Measurements from ENCODE around the gene ZFYVE26.
"Not testable (repeated sequence)": the region's sequence is repeated elsewhere in the genome, so short reads cannot be mapped to it uniquely, and the experiment has no call there.

ZFYVE26 gene

DNA sequence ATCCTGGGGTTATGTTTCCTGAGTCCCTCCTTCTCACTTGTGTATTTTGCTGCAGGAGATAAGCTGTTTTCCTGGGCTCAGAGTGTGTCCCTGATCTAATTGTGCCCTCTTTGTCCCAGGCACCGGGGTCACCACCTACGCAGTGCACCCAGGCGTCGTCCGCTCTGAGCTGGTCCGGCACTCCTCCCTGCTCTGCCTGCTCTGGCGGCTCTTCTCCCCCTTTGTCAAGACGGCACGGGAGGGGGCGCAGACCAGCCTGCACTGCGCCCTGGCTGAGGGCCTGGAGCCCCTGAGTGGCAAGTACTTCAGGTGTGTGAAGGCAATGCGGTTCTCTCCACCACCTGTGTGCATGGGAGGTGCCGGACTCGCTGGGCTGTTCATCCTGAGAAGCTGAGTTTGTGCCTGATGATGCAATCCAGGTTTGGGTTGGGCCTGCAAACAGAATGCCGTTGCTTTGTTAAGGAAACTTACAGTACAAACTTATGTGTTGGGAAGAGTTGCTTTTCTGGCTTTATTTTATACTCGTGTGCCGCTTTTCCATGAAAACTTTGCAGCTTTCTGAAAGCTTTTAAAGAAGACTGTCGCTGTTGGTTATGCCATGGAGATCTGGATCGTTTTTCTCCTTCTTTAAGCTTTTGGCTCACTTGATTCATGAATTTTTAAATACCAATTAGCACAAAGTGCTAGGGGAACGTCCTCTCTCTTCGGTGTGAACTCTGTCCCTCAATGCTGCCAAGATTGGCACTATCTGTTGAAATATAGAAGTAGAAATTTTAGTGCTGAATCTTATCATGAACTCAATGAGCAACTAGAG lies 87.1 kb downstream of the ZFYVE26 start:
- DNase-seq (ENCODE audit: low read depth) = peak; percentile 18
- TF ChIP-seq, protein P1, sequence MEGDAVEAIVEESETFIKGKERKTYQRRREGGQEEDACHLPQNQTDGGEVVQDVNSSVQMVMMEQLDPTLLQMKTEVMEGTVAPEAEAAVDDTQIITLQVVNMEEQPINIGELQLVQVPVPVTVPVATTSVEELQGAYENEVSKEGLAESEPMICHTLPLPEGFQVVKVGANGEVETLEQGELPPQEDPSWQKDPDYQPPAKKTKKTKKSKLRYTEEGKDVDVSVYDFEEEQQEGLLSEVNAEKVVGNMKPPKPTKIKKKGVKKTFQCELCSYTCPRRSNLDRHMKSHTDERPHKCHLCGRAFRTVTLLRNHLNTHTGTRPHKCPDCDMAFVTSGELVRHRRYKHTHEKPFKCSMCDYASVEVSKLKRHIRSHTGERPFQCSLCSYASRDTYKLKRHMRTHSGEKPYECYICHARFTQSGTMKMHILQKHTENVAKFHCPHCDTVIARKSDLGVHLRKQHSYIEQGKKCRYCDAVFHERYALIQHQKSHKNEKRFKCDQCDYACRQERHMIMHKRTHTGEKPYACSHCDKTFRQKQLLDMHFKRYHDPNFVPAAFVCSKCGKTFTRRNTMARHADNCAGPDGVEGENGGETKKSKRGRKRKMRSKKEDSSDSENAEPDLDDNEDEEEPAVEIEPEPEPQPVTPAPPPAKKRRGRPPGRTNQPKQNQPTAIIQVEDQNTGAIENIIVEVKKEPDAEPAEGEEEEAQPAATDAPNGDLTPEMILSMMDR (IDR thresholded peaks at IDR 0.05; ENCODE audit: low read length, missing control alignments) = no peak
- H3K4me3 ChIP-seq (replicated peaks; ENCODE audit: low read depth, low read length) = no peak overlapping the region

DNA sequence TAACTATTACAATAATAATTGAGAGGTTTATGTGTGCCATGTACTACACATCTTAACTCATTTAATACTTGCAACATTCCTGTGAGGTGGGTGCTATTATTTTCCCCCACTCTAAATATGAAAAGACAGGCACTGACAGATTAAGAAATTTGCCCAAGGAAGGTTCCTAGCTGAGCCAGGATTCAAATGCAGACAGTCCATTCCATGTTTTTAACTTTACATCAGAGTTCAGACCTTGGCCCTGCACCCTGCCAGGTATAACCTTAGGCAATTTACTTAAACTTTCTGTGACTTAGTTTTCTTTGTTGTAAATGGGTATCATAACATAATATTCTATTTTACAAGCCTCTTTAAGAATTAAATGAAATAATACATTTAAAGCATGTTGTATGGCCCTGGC lies 88.1 kb downstream of the ZFYVE26 start:
- no peak for DNase-seq (ENCODE audit: low read depth)
- H3K4me3 ChIP-seq (replicated peaks; ENCODE audit: low read depth, low read length) = no peak overlapping the region
- TF ChIP-seq, protein P1 (IDR thresholded peaks at IDR 0.05; ENCODE audit: low read length, missing control alignments) = no peak

GRCh38 chr14:67727361-67727760 lies 89.0 kb downstream of the ZFYVE26 start:
- TF ChIP-seq, protein P1 (IDR thresholded peaks at IDR 0.05; ENCODE audit: low read length, missing control alignments) = no peak
- H3K4me3 ChIP-seq (replicated peaks; ENCODE audit: low read depth, low read length) = no peak overlapping the region
- DNase-seq (ENCODE audit: low read depth) = no peak

GRCh38 chr14:67725171-67725570 lies 91.2 kb downstream of the ZFYVE26 start:
- H3K4me3 ChIP-seq (replicated peaks; ENCODE audit: low read depth, low read length) = no peak overlapping the region
- DNase-seq (ENCODE audit: low read depth) = no peak
- TF ChIP-seq, protein P1 (IDR thresholded peaks at IDR 0.05; ENCODE audit: low read length, missing control alignments) = no peak

DNA sequence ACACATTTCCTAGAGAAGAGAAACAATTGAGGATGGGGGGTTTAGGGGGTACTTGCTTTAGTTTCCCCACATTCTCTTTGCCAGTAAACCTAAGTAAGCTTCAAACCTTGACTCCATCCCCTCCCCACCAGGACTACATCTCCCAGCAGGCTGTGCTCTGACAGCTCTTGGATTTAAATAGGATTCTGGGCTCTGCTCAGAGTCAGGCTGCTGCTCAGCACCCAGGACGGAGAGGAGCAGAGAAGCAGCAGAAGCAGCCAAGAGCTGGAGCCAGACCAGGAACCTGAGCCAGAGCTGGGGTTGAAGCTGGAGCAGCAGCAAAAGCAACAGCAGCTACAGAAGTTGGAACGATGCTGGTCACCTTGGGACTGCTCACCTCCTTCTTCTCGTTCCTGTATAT lies 94.1 kb downstream of the ZFYVE26 start:
- TF ChIP-seq, protein P1 (IDR thresholded peaks at IDR 0.05; ENCODE audit: low read length, missing control alignments) = no peak
- peak; percentile 58 for DNase-seq (ENCODE audit: low read depth)
- H3K4me3 ChIP-seq (replicated peaks; ENCODE audit: low read depth, low read length) = no peak overlapping the region

DNA sequence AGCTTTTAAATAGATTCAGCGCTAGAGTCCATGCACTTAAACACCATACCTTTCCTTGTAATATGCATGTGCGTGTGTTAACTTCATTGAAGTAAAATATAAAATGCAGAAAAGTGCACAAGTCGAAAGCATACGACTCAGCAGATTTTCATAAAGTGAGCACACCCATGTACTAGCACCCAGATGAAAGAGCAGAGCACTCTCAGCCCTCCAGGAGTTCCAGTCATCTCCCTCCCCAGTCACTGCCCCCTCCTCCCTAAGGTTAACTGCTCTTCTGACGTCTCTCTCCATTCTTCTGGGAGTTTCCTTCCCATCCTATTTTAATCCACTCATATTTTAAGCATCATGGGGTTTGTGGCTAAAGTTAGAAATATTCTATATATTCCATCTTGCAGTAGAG lies 94.5 kb downstream of the ZFYVE26 start:
- TF ChIP-seq, protein P1 (IDR thresholded peaks at IDR 0.05; ENCODE audit: low read length, missing control alignments) = no peak
- no peak overlapping the region for H3K4me3 ChIP-seq (replicated peaks; ENCODE audit: low read depth, low read length)
- DNase-seq (ENCODE audit: low read depth) = no peak

DNA sequence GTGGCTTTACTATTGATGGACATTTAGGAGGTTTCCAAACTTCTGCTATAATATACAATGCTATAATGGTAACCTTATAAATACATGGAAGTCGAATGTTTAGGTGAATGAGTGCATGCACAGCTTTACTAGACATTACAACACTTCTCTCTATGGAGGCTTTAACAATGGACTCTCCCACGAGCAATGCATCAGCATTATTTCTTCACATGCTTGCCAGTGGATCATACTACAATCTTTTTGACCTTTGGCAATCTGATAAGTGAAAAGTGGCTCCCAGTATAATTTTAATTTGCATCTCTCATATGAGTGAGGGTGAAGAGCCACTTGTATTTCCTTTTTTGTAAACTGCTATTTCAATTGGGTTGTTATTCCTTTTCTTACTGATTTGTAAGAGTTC lies 96.5 kb downstream of the ZFYVE26 start:
- peak; percentile 20 for DNase-seq (ENCODE audit: low read depth)
- TF ChIP-seq, protein P1 (IDR thresholded peaks at IDR 0.05; ENCODE audit: low read length, missing control alignments) = no peak
- no peak overlapping the region for H3K4me3 ChIP-seq (replicated peaks; ENCODE audit: low read depth, low read length)

DNA sequence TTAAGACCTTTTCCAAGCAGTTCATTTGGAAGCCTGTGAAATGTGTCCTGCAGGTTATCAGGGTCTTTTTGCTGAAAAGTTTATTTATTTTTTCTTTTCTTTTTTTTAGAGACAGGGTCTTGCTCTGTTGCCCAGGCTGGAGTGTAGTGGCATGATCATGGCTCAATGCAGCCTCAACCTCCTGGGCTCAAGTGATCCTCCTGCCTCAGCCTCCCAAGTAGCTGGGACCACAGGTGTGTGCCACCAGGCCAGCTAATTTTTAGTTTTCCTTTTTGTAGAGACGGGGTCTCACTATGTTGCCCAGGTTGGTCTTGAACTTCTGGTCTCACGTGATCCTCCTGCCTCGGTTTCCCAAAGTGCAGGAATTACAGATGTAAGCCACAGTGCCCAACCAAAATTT lies 97.0 kb downstream of the ZFYVE26 start:
- not testable (repeated sequence) for H3K4me3 ChIP-seq (replicated peaks; ENCODE audit: low read depth, low read length); DNase-seq (ENCODE audit: low read depth)
